Measurements from ENCODE around the gene CALML6.

- TF ChIP-seq CTCF (IDR thresholded peaks at IDR 0.05; ENCODE audit: low read length) (no peak), EZH2 (optimal IDR thresholded peaks at IDR 0.05; ENCODE audit: low read depth, low read length) (no peak)
These were observed 5.8 kb downstream of the CALML6 start for GRCh38 chr1:1920608-1921458.

All from MM.1S (cell line).